ENCODE results near the gene PSMD5.

DNA sequence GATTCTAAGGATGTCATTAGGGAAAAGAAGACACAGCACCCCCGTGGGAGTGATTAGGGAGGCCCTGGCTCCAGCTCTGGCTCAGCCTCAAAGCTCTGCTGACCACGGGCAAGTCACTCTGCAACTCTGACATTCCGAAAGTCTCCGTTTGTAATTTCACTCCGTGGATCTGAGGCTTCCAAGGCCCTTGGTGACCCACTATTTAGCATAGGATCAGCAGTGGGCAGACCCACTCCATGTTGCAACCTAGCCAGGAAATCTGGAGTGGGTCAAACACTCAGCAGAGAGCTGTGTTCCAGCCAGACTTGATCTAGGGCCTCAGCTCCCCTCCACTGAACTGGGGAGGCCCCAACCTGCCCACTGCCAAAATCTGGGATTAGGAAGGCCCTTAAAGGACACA lies 22.5 kb upstream of the PSMD5 start:
- TF ChIP-seq, protein P1, sequence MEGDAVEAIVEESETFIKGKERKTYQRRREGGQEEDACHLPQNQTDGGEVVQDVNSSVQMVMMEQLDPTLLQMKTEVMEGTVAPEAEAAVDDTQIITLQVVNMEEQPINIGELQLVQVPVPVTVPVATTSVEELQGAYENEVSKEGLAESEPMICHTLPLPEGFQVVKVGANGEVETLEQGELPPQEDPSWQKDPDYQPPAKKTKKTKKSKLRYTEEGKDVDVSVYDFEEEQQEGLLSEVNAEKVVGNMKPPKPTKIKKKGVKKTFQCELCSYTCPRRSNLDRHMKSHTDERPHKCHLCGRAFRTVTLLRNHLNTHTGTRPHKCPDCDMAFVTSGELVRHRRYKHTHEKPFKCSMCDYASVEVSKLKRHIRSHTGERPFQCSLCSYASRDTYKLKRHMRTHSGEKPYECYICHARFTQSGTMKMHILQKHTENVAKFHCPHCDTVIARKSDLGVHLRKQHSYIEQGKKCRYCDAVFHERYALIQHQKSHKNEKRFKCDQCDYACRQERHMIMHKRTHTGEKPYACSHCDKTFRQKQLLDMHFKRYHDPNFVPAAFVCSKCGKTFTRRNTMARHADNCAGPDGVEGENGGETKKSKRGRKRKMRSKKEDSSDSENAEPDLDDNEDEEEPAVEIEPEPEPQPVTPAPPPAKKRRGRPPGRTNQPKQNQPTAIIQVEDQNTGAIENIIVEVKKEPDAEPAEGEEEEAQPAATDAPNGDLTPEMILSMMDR (conservative IDR thresholded peaks at IDR 0.05 in 1 of 2, IDR thresholded peaks at IDR 0.05 in 1 of 2; ENCODE audit: extremely low read depth in 1 of 2, insufficient read depth in 1 of 2, low read depth in 1 of 2, low read length in 2 of 2), result no peak
- TF ChIP-seq EZH2 (IDR thresholded peaks at IDR 0.05; ENCODE audit: borderline replicate concordance, low read length), result no peak

All from mammary epithelial cell (primary cell).